K562 (cell line): ENCODE results near the gene CLIC1. TPM values are rescaled to one million over a fixed set of nuclear protein-coding genes. Genes with fewer than 3 reads are reported as not detected.

Experiments used
- CAMTA2 ChIP-seq: fragments of 250-450 bp; sonication (Bioruptor Pico); conservative IDR thresholded peaks from 2 replicates; pipeline ENCODE4 v1.5.1; 2022
- CHCHD3 ChIP-seq: fragments of 250-450 bp; sonication (Bioruptor Pico); IDR thresholded peaks from 2 replicates; pipeline ENCODE4 v2.1.2; 2022; ENCODE audit warnings: mild to moderate bottlenecking
- FOSL1 ChIP-seq: fragments of 200-800 bp; sonication (Bioruptor generic); conservative IDR thresholded peaks from 2 replicates; pipeline ENCODE4 v1.6.1; 2016; ENCODE audit warnings: missing genetic modification characterization, missing compliant biosample characterization
- FOXJ3 ChIP-seq: sonication (generic); formaldehyde crosslinking; IDR thresholded peaks from 2 replicates; pipeline ENCODE4 v1.4.0; 2020; ENCODE audit warnings: mild to moderate bottlenecking, missing genetic modification reagents
- FOXK2 ChIP-seq, 2 experiments: fragments of 450-650 bp; IDR thresholded peaks in 1 of 2; conservative IDR thresholded peaks in 1 of 2; 2 replicates each; pipeline ENCODE4 v1.6.1; 2016; ENCODE audit warnings: low read depth in 2 of 2, mild to moderate bottlenecking in 1 of 2
- HNRNPK ChIP-seq: fragments of 200-400 bp; formaldehyde crosslinking; IDR thresholded peaks from one replicate; pipeline ENCODE4 v1.6.1; 2018; ENCODE audit warnings: mild to moderate bottlenecking, low read depth, low read length; ENCODE audit not compliant: poor library complexity, severe bottlenecking
- NCOR1 ChIP-seq: fragments of 450-650 bp; IDR thresholded peaks from 2 replicates; pipeline ENCODE4 v1.6.1; 2016; ENCODE audit warnings: mild to moderate bottlenecking, moderate library complexity
- RBM17 ChIP-seq: fragments of 200-400 bp; formaldehyde crosslinking; IDR thresholded peaks from 2 replicates; pipeline ENCODE4 v1.6.1; 2017; ENCODE audit warnings: low read depth, mild to moderate bottlenecking, low read length, borderline replicate concordance
- RUNX1 ChIP-seq: sonication (generic); IDR thresholded peaks from 2 replicates; pipeline ENCODE4 v1.6.1; 2016; ENCODE audit warnings: antibody characterized with exemption, low read depth
- SRF ChIP-seq, 2 experiments: fragments of 250-450, 450-650 bp in 1 of 2; sonication (Bioruptor Pico) in 1 of 2; sonication (generic) in 1 of 2; formaldehyde crosslinking; IDR thresholded peaks; 2 replicates each; pipeline versions ENCODE4 v1.5.0 to v1.5.1; 2020 to 2022; ENCODE audit warnings: mild to moderate bottlenecking in 1 of 2, missing genetic modification reagents in 1 of 2
- TAF9B ChIP-seq: fragments of 450-650 bp; IDR thresholded peaks from 2 replicates; pipeline ENCODE4 v1.6.1; 2018; ENCODE audit warnings: mild to moderate bottlenecking; ENCODE audit not compliant: partially characterized antibody
- TCF7 ChIP-seq: sonication (generic); IDR thresholded peaks from 2 replicates; pipeline ENCODE4 v1.6.1; 2016; ENCODE audit warnings: antibody characterized with exemption, borderline replicate concordance
- WHSC1 ChIP-seq: IDR thresholded peaks from one replicate; pipeline ENCODE4 v1.6.1; 2012; ENCODE audit warnings: low read length, control low read depth, inconsistent platforms
- ZNF3 ChIP-seq: fragments of 250-450 bp; sonication (Bioruptor Pico); IDR thresholded peaks from 2 replicates; pipeline ENCODE4 v1.5.0; 2021; ENCODE audit warnings: mild to moderate bottlenecking, moderate library complexity
- ZNF766 ChIP-seq: fragments of 200-800 bp; sonication (Bioruptor generic); conservative IDR thresholded peaks from 2 replicates; pipeline ENCODE4 v1.6.1; 2016; ENCODE audit warnings: missing genetic modification characterization, missing compliant biosample characterization
- polyA plus RNA-seq, 8 experiments: library from polyadenylated mRNA; depleted of rRNA in 4 of 8; stranded (reverse) in 5 of 8; unstranded in 3 of 8; fragments of >200 nt; fragmentation: Nextera tagmentation in 2 of 8; fragmentation: Illumina TruSeq in 1 of 8; extraction: Ambion mirVana in 2 of 8; extraction: Trizol in 1 of 8; gene quantifications; 2 replicates each; pipeline versions ENCODE4 v1.2.1 to v1.2.3, GENCODE V29; 2011 to 2014; ENCODE audit warnings: inconsistent platforms in 1 of 8, missing spikeins in 1 of 8
- total RNA-seq, 7 experiments: library from RNA; depleted of rRNA in 6 of 7; stranded (reverse); fragments of >200 nt in 6 of 7; fragmentation: Illumina TruSeq in 2 of 7; extraction: Trizol in 2 of 7; gene quantifications; 2 replicates each; pipeline versions ENCODE4 v1.2.1 to v1.2.3, GENCODE V29; 2011 to 2021; ENCODE audit warnings: low replicate concordance in 1 of 7
- TF ChIP-seq, protein P1 (sequence below): fragments of 450-650 bp; IDR thresholded peaks from 2 replicates; pipeline ENCODE4 v1.6.1; 2018; ENCODE audit warnings: mild to moderate bottlenecking, low read depth; ENCODE audit not compliant: partially characterized antibody
- TF ChIP-seq, protein P2 (sequence below): sonication (generic); formaldehyde crosslinking; IDR thresholded peaks from 2 replicates; pipeline ENCODE4 v1.8.1; 2023; ENCODE audit warnings: mild to moderate bottlenecking, missing genetic modification reagents
- TF ChIP-seq, protein P3 (sequence below): fragments of 450-650 bp; formaldehyde crosslinking; conservative IDR thresholded peaks from 2 replicates; pipeline ENCODE4 v1.4.0; 2022; ENCODE audit warnings: mild to moderate bottlenecking, missing genetic modification characterization
- TF ChIP-seq, protein P4 (sequence below), 2 experiments: fragments of 450-650 bp in 1 of 2; sonication (generic) in 1 of 2; formaldehyde crosslinking; conservative IDR thresholded peaks; 2 replicates each; pipeline versions ENCODE4 v1.4.0 to v1.8.1; 2020 to 2022; ENCODE audit warnings: mild to moderate bottlenecking in 1 of 2, missing genetic modification reagents in 1 of 2

Gene CLIC1
- total and polyA plus RNA-seq, 9 of the 15 experiments (the other 6 are each of a cell fraction or from before 2014, with no cell fraction given): 1,267 to 2,419 (median 1,808) TPM

DNA sequence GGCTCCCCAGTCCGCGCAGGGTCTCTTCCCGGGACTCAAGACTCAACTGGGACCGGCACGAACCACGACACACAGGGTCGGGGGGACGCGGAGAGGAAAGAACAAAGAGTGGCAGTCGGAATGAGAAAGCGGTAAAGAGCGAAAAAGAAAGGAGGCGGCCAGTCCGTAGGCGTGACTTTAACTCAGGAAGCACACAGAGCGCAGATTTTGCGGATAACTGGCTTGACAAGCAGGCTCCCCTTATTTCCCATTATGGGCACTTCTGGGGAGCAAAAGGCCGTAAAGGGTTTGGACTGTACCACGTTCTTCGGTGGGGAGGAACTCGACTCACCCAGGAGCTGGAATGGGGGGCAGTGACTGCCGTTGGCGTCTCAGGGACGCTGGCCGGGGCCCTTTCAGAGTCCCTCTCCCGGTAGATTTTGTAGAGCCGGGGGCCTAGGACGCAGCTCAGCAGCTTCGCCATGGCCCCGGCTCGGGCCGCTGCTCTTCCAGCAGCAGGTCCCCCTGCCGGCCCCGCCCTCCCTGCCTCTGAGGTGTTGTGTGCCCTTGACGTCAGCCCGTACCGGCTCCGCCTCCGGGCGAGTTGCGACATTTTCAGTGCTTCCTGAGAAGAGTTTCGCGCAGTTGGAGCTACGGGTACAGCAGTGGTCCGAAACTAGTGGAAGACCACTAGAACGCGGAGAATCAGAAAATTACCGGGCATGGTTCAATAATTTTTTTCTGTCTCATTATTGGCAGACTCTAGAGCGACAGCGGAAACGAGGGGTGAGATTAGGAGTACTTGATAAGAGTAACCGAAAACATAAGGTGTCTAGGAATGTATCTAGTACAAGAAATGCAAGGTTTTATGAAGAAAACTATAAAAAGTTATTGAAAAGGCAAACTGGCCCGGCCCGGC, 33.3 kb downstream of the CLIC1 start, which contains the start of gene ABHD16A (continued):
- TF ChIP-seq ZNF3 (CRISPR knock-in tag) (no peak), FOXK2 (conservative IDR thresholded peaks at IDR 0.05 in 1 of 2, IDR thresholded peaks at IDR 0.05 in 1 of 2; ENCODE audit: low read depth in 2 of 2) (peak; percentile 82 to 99), FOXJ3 (no peak; the same call in 1 of the 2 replicates), WHSC1 (no peak), ZNF766 (0 out of 2 replicates have a peak, but pooled peaks have one; percentile 91), FOSL1 (tag) (peak; percentile 62; the same call in 1 of the 2 replicates), RUNX1 (peak; percentile 54; the same call in 1 of the 2 replicates), SRF (CRISPR knock-in tag; IDR thresholded peaks at IDR 0.05) (peak; percentile 25 to 94; a peak in 3 of 4 replicates), CAMTA2 (CRISPR knock-in tag) (no peak), NCOR1 (no peak; the same call in 1 of the 2 replicates), CHCHD3 (CRISPR knock-in tag) (peak; percentile 92), HNRNPK (no peak), TCF7 (peak; percentile 78), RBM17 (no peak), TAF9B (peak; percentile 74)
- TF ChIP-seq, protein P1, sequence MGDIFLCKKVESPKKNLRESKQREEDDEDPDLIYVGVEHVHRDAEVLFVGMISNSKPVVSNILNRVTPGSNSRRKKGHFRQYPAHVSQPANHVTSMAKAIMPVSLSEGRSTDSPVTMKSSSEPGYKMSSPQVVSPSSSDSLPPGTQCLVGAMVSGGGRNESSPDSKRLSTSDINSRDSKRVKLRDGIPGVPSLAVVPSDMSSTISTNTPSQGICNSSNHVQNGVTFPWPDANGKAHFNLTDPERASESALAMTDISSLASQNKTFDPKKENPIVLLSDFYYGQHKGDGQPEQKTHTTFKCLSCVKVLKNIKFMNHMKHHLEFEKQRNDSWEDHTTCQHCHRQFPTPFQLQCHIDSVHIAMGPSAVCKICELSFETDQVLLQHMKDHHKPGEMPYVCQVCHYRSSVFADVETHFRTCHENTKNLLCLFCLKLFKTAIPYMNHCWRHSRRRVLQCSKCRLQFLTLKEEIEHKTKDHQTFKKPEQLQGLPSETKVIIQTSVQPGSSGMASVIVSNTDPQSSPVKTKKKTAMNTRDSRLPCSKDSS: no peak
- TF ChIP-seq, protein P2, sequence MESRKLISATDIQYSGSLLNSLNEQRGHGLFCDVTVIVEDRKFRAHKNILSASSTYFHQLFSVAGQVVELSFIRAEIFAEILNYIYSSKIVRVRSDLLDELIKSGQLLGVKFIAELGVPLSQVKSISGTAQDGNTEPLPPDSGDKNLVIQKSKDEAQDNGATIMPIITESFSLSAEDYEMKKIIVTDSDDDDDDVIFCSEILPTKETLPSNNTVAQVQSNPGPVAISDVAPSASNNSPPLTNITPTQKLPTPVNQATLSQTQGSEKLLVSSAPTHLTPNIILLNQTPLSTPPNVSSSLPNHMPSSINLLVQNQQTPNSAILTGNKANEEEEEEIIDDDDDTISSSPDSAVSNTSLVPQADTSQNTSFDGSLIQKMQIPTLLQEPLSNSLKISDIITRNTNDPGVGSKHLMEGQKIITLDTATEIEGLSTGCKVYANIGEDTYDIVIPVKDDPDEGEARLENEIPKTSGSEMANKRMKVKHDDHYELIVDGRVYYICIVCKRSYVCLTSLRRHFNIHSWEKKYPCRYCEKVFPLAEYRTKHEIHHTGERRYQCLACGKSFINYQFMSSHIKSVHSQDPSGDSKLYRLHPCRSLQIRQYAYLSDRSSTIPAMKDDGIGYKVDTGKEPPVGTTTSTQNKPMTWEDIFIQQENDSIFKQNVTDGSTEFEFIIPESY (CRISPR knock-in tag): peak; percentile 79; the same call in 1 of the 2 replicates
- TF ChIP-seq, protein P3, sequence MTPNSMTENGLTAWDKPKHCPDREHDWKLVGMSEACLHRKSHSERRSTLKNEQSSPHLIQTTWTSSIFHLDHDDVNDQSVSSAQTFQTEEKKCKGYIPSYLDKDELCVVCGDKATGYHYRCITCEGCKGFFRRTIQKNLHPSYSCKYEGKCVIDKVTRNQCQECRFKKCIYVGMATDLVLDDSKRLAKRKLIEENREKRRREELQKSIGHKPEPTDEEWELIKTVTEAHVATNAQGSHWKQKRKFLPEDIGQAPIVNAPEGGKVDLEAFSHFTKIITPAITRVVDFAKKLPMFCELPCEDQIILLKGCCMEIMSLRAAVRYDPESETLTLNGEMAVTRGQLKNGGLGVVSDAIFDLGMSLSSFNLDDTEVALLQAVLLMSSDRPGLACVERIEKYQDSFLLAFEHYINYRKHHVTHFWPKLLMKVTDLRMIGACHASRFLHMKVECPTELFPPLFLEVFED (CRISPR knock-in tag): 0 out of 2 replicates have a peak, but pooled peaks have one; percentile 11
- TF ChIP-seq, protein P4, sequence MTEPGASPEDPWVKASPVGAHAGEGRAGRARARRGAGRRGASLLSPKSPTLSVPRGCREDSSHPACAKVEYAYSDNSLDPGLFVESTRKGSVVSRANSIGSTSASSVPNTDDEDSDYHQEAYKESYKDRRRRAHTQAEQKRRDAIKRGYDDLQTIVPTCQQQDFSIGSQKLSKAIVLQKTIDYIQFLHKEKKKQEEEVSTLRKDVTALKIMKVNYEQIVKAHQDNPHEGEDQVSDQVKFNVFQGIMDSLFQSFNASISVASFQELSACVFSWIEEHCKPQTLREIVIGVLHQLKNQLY (CRISPR knock-in tag; conservative IDR thresholded peaks at IDR 0.05): 0 out of 4 replicates have a peak, but pooled peaks of 1 of the 2 experiments have one; percentile 21
